HG03457 (cell line): Measurements from ENCODE around the gene CCL11.
"Not testable (repeated sequence)": the region's sequence is repeated elsewhere in the genome, so short reads cannot be mapped to it uniquely, and the experiment has no call there.

Source experiments
- ATAC-seq: cut with Tn5 transposase; IDR thresholded peaks from one replicate; pipeline ENCODE4 v1.9.1; 2021; ENCODE audit warnings: moderate number of reproducible peaks; ENCODE audit not compliant: unreplicated experiment

The CCL11 gene

GRCh38 chr17:34306466-34306865 lies 20.9 kb downstream of the CCL11 start:
- ATAC-seq, result no peak

GRCh38 chr17:34307110-34307509 lies 21.6 kb downstream of the CCL11 start:
- ATAC-seq, result no peak

- ATAC-seq, result no peak
Observed at GRCh38 chr17:34308371-34308770, 22.8 kb downstream of the CCL11 start.

- no peak for ATAC-seq
Observed at GRCh38 chr17:34311291-34311690, 25.7 kb downstream of the CCL11 start.

GRCh38 chr17:34312080-34312479 lies 26.5 kb downstream of the CCL11 start:
- ATAC-seq, result no peak

GRCh38 chr17:34313164-34313563 lies 27.6 kb downstream of the CCL11 start:
- ATAC-seq, result no peak

- no peak for ATAC-seq
Observed at GRCh38 chr17:34314279-34314678, 28.7 kb downstream of the CCL11 start.

GRCh38 chr17:34318474-34318873 lies 32.9 kb downstream of the CCL11 start:
- ATAC-seq, result no peak

- no peak for ATAC-seq
Observed at GRCh38 chr17:34319039-34319483, 33.5 kb downstream of the CCL11 start, which contains the start of gene CCL8. Gene CCL8 (plus strand): TSS chr17:34319435. CDS start chr17:34319502, 67 bp downstream.

- ATAC-seq, result no peak
Observed at GRCh38 chr17:34321964-34322363, 36.4 kb downstream of the CCL11 start.

- not testable (repeated sequence) for ATAC-seq
Observed at GRCh38 chr17:34327580-34327979, 42.0 kb downstream of the CCL11 start.

- ATAC-seq, result no peak
Observed at GRCh38 chr17:34337701-34338100, 52.2 kb downstream of the CCL11 start.
